Gastrocnemius medialis (tissue), 4 donors: ENCODE measurements around the gene COL19A1. TPM values are rescaled to one million over a fixed set of nuclear protein-coding genes. Genes with fewer than 3 reads are reported as not detected.

Source experiments
- ATAC-seq, 2 donors: fragments of 150-250 bp; one replicate each; pipeline ENCODE4 v1.9.1; 2016
- DNase-seq, 2 donors: peaks; one replicate each; pipeline ENCODE4 v3.0.0-alpha.2; 2019
- H3K27ac ChIP-seq, 4 donors: fragments of 200-600 bp; sonication (generic); 1 replicate in 1 of 4; 2 replicates in 3 of 4; pipeline ENCODE4 v1.5.1; 2016 to 2018; ENCODE audit warnings: mild to moderate bottlenecking in 2 of 4, moderate library complexity in 1 of 4
- H3K27me3 ChIP-seq, 3 donors: fragments of 200-600 bp; sonication (generic) in 2 of 3; 1 replicate in 1 of 3; 2 replicates in 2 of 3; pipeline versions ENCODE4 v1.5.1 to v1.6.0; 2016 to 2019; ENCODE audit warnings: mild to moderate bottlenecking in 1 of 3, moderate library complexity in 1 of 3
- H3K36me3 ChIP-seq, 2 donors: fragments of 200-600 bp; sonication (generic) in 1 of 2; one replicate each; pipeline ENCODE4 v1.5.1; 2017 to 2018
- H3K4me1 ChIP-seq, 2 donors: fragments of 200-600 bp; sonication (generic) in 1 of 2; one replicate each; pipeline ENCODE4 v1.5.1; 2016 to 2017; ENCODE audit warnings: mild to moderate bottlenecking in 2 of 2
- H3K4me3 ChIP-seq, 4 donors: fragments of 200-600 bp; sonication (generic) in 3 of 4; 1 replicate in 1 of 4; 2 replicates in 3 of 4; pipeline ENCODE4 v1.5.1; 2016 to 2019; ENCODE audit warnings: mild to moderate bottlenecking in 2 of 4
- H3K9me3 ChIP-seq, 3 donors: fragments of 200-600 bp; sonication (generic) in 2 of 3; 1 replicate in 1 of 3; 2 replicates in 2 of 3; pipeline ENCODE4 v1.5.1; 2016 to 2019
- CTCF ChIP-seq, 5 experiments: fragments of 450-650 bp in 3 of 5; fragments of 200-600 bp in 2 of 5; sonication (generic) in 2 of 5; IDR thresholded peaks in 4 of 5; conservative IDR thresholded peaks in 1 of 5; 1 replicate in 4 of 5; 2 replicates in 1 of 5; pipeline ENCODE4 v1.5.1; 2016 to 2019; ENCODE audit warnings: antibody characterized with exemption in 5 of 5, mild to moderate bottlenecking in 3 of 5, moderate library complexity in 3 of 5
- POLR2A ChIP-seq, 2 donors: fragments of 450-650 bp; IDR thresholded peaks; one replicate each; pipeline ENCODE4 v1.6.1; 2017; ENCODE audit warnings: antibody characterized with exemption in 2 of 2, mild to moderate bottlenecking in 2 of 2, moderate library complexity in 2 of 2
- in situ Hi-C, 4 donors: fragments of 200-750 bp; cut with MboI; loops; one replicate each; pipeline versions ENCODE4 v1.15.0 to v1.8.0; 2017; ENCODE audit warnings: low sequenced_read_pairs in 4 of 4
- intact Hi-C: fragments of 100-400 bp; cut with DNase I; formaldehyde crosslinking; loops from one replicate; pipeline ENCODE4 v1.15.1; 2023; ENCODE audit warnings: low total_unique reads
- total RNA-seq, 4 donors: library from RNA; depleted of rRNA; stranded (reverse); fragments of >200 nt; gene quantifications; one replicate each; pipeline versions ENCODE4 v1.1.0 to v1.2.3, GENCODE V29; 2016

Gene COL19A1
- total RNA-seq, 4 donors from 2014 or later, result 0.05 to 0.65 (median 0.14) TPM

GRCh38 chr6:69866770-69867638 is 648 bp downstream of the COL19A1 start:
- DNase-seq (peak in 1 of 2 donors; percentile 21), ATAC-seq (peak; percentile 73 to 83)
- no peak overlapping the region for H3K27ac ChIP-seq
- H3K4me3 ChIP-seq, result peak overlapping the region; percentile 54 to 69 (median 64)
- in situ Hi-C loops (no loop called here), intact Hi-C loops (loop anchor here (5.0 kb wide), 1 partner anchor 85 kb away; no protein-coding TSS in a partner anchor)
- no peaks in the 10 kb centered on the region for H3K27me3 ChIP-seq
- H3K4me1 ChIP-seq, result peaks cover 5 to 12% of the 10 kb centered on the region in 2 donors
- no peaks in the 10 kb centered on the region for H3K36me3 ChIP-seq
- H3K9me3 ChIP-seq, result no peaks in the 10 kb centered on the region
- TF ChIP-seq POLR2A (IDR thresholded peaks at IDR 0.05) (no peak), CTCF (IDR thresholded peaks at IDR 0.05 in 4 of 5, conservative IDR thresholded peaks at IDR 0.05 in 1 of 5) (peak in 1 of 5 experiments; percentile 27)

GRCh38 chr6:69867639-69867976 is 1.3 kb downstream of the COL19A1 start:
- ATAC-seq (peak in 1 of 2 donors; percentile 15), DNase-seq (no peak)
- intact Hi-C loops, result loop anchor here (5.0 kb wide), 1 partner anchor 85 kb away; no protein-coding TSS in a partner anchor
- Histone ChIP-seq H3K36me3 (no peaks in the 10 kb centered on the region), H3K27ac (no peak overlapping the region), H3K4me3 (peak overlapping the region; percentile 54 to 69 (median 64)), H3K27me3 (no peaks in the 10 kb centered on the region), H3K4me1 (peaks cover 5 to 12% of the 10 kb centered on the region in 2 donors), H3K9me3 (no peaks in the 10 kb centered on the region)
- no peak for TF ChIP-seq CTCF (IDR thresholded peaks at IDR 0.05 in 4 of 5, conservative IDR thresholded peaks at IDR 0.05 in 1 of 5)
- TF ChIP-seq POLR2A (IDR thresholded peaks at IDR 0.05), result no peak
- in situ Hi-C loops, result no loop called here

- Histone ChIP-seq H3K27ac (no peak overlapping the region), H3K36me3 (no peaks in the 10 kb centered on the region), H3K9me3 (no peaks in the 10 kb centered on the region), H3K27me3 (no peaks in the 10 kb centered on the region), H3K4me3 (no peak overlapping the region), H3K4me1 (peaks cover 5 to 12% of the 10 kb centered on the region in 2 donors)
- intact Hi-C loops, result loop anchor here (5.0 kb wide), 1 partner anchor 84 kb away; no protein-coding TSS in a partner anchor
- no peak for ATAC-seq
- TF ChIP-seq CTCF (IDR thresholded peaks at IDR 0.05 in 4 of 5, conservative IDR thresholded peaks at IDR 0.05 in 1 of 5), result no peak
- no peak for TF ChIP-seq POLR2A (IDR thresholded peaks at IDR 0.05)
- DNase-seq, result no peak
- in situ Hi-C loops, result no loop called here
Measured at GRCh38 chr6:69868252-69868804, 2.0 kb downstream of the COL19A1 start.

GRCh38 chr6:69868961-69869360 is 2.6 kb downstream of the COL19A1 start:
- Histone ChIP-seq H3K4me3 (no peak overlapping the region), H3K9me3 (no peaks in the 10 kb centered on the region), H3K36me3 (no peaks in the 10 kb centered on the region), H3K4me1 (peaks cover 5 to 12% of the 10 kb centered on the region in 2 donors), H3K27ac (no peak overlapping the region), H3K27me3 (no peaks in the 10 kb centered on the region)
- intact Hi-C loops, result loop anchor here (5.0 kb wide), 1 partner anchor 83 kb away; no protein-coding TSS in a partner anchor
- DNase-seq, result no peak
- peak in 1 of 2 donors; percentile 34 for ATAC-seq
- TF ChIP-seq POLR2A (IDR thresholded peaks at IDR 0.05) (no peak), CTCF (IDR thresholded peaks at IDR 0.05 in 4 of 5, conservative IDR thresholded peaks at IDR 0.05 in 1 of 5) (no peak)
- in situ Hi-C loops, result no loop called here
